A549 (cell line): ENCODE results near the gene ALAS2. TPM values are rescaled to one million over a fixed set of nuclear protein-coding genes. Genes with fewer than 3 reads are reported as not detected.
"Not testable (repeated sequence)": the region's sequence is repeated elsewhere in the genome, so short reads cannot be mapped to it uniquely, and the experiment has no call there.

Experiments
- ATAC-seq, 2 experiments: fragments of 200-7000 bp in 1 of 2; fragments of >200 bp in 1 of 2; cut with Nextera tagmentation in 1 of 2; cut with Tn5 transposase in 1 of 2; 3 replicates each; pipeline versions ENCODE4 v1.8.0 to v1.9.1; 2018 to 2020; ENCODE audit warnings: mild to moderate bottlenecking in 1 of 2, moderate library complexity in 1 of 2
- CTCF ChIA-PET: fragments of 300-600 bp; sonication (Branson Sonifier 250); formaldehyde crosslinking; extraction: SDS; loops from one replicate; lab custom pipeline; 2021; ENCODE audit warnings: antibody characterized with exemption, inconsistent platforms; lab: Yijun Ruan, JAX
- POLR2A ChIA-PET: fragments of 350-600 bp; formaldehyde crosslinking; extraction: SDS; loops from one replicate; lab custom pipeline; 2021; ENCODE audit warnings: antibody characterized with exemption, inconsistent platforms; lab: Yijun Ruan, JAX
- DNase-seq, 2 experiments: peaks; one replicate each; pipeline versions ENCODE4 v3.0.0 to v3.0.0-alpha.2; 2011 to 2016; ENCODE audit warnings: low read depth in 1 of 2, low spot score in 1 of 2
- FAIRE-seq: peaks from 2 replicates; lab custom pipeline; 2011; peaks lifted over from hg19 to GRCh38; lab: Jason Lieb, UNC
- H3K27ac ChIP-seq, 2 experiments: fragments of >200 bp; sonication (Bioruptor Twin); formaldehyde crosslinking; 3 replicates each; pipeline ENCODE4 v1.5.1; 2016 to 2017
- H3K4me1 ChIP-seq: fragments of >200 bp; sonication (Bioruptor Twin); formaldehyde crosslinking; 3 replicates; pipeline ENCODE4 v1.6.1; 2016
- H3K4me2 ChIP-seq: fragments of >200 bp; sonication (Bioruptor Twin); formaldehyde crosslinking; 3 replicates; pipeline ENCODE4 v1.6.1; 2016
- H3K4me3 ChIP-seq: fragments of >200 bp; sonication (Bioruptor Twin); formaldehyde crosslinking; 3 replicates; pipeline ENCODE4 v1.5.1; 2016
- H3K9me3 ChIP-seq: fragments of >200 bp; sonication (Bioruptor Twin); formaldehyde crosslinking; 3 replicates; pipeline ENCODE4 v1.6.1; 2016
- CBX8 ChIP-seq: fragments of 200-600 bp; sonication (generic); IDR thresholded peaks from 2 replicates; pipeline ENCODE4 v1.6.1; 2016
- CHD2 ChIP-seq: fragments of 150-350 bp; IDR thresholded peaks from 2 replicates; pipeline ENCODE4 v1.6.1; 2014; ENCODE audit warnings: low read length; ENCODE audit not compliant: partially characterized antibody
- CHD4 ChIP-seq: fragments of 200-600 bp; sonication (generic); IDR thresholded peaks from 2 replicates; pipeline ENCODE4 v1.6.1; 2016; ENCODE audit warnings: antibody characterized with exemption, mild to moderate bottlenecking, borderline replicate concordance
- E2F6 ChIP-seq: IDR thresholded peaks from 2 replicates; pipeline ENCODE4 v1.6.1; 2012; ENCODE audit warnings: low read depth, borderline replicate concordance
- ELK1 ChIP-seq: fragments of 150-350 bp; IDR thresholded peaks from 2 replicates; pipeline ENCODE4 v1.6.1; 2014; ENCODE audit warnings: low read depth, mild to moderate bottlenecking, low read length
- FOXS1 ChIP-seq: fragments of 250-450 bp; sonication (Bioruptor Pico); IDR thresholded peaks from 2 replicates; pipeline ENCODE4 v1.5.0; 2020; ENCODE audit warnings: mild to moderate bottlenecking, moderate library complexity
- HEYL ChIP-seq: fragments of 250-450 bp; sonication (Bioruptor Pico); IDR thresholded peaks from 2 replicates; pipeline ENCODE4 v1.8.0; 2021; ENCODE audit warnings: mild to moderate bottlenecking, moderate library complexity
- JUNB ChIP-seq: fragments of >200 bp; sonication (Bioruptor Twin); formaldehyde crosslinking; IDR thresholded peaks from 2 replicates; pipeline ENCODE4 v1.6.1; 2016
- MAFK ChIP-seq: fragments of 450-650 bp; IDR thresholded peaks from 2 replicates; pipeline ENCODE4 v1.6.1; 2014; ENCODE audit not compliant: partially characterized antibody
- MAZ ChIP-seq: fragments of 150-350 bp; IDR thresholded peaks from 2 replicates; pipeline ENCODE4 v1.6.1; 2014; ENCODE audit warnings: antibody characterized with exemption, low read depth, low read length, borderline replicate concordance
- MYC ChIP-seq: IDR thresholded peaks from 2 replicates; pipeline ENCODE4 v1.6.1; 2012; ENCODE audit warnings: mild to moderate bottlenecking, inconsistent platforms, low read length, improper control_type of control experiment, borderline replicate concordance
- PBX3 ChIP-seq: IDR thresholded peaks from 2 replicates; pipeline ENCODE4 v1.6.1; 2012
- POLR2AphosphoS2 ChIP-seq: conservative IDR thresholded peaks from 2 replicates; pipeline ENCODE4 v1.6.1; 2012; ENCODE audit warnings: low read length, improper control_type of control experiment, inconsistent platforms
- RCOR1 ChIP-seq: fragments of 150-350 bp; IDR thresholded peaks from 2 replicates; pipeline ENCODE4 v1.6.1; 2014; ENCODE audit warnings: antibody characterized with exemption, low read length, low read depth
- RFX5 ChIP-seq: fragments of 450-650 bp; IDR thresholded peaks from 2 replicates; pipeline ENCODE4 v1.7.1; 2014; ENCODE audit warnings: antibody characterized with exemption, mild to moderate bottlenecking, moderate library complexity
- SMC3 ChIP-seq: fragments of >200 bp; sonication (Bioruptor Twin); formaldehyde crosslinking; IDR thresholded peaks from 3 replicates; pipeline ENCODE4 v1.6.1; 2018; ENCODE audit warnings: inconsistent platforms
- USF2 ChIP-seq: fragments of 450-650 bp; IDR thresholded peaks from 2 replicates; pipeline ENCODE4 v1.6.1; 2014; ENCODE audit warnings: antibody characterized with exemption
- ZFP36 ChIP-seq: fragments of 450-650 bp; IDR thresholded peaks from 2 replicates; pipeline ENCODE4 v1.6.1; 2014; ENCODE audit warnings: borderline replicate concordance; ENCODE audit not compliant: partially characterized antibody
- ZSCAN20 ChIP-seq: fragments of 250-450 bp; sonication (Bioruptor Pico); IDR thresholded peaks from 2 replicates; pipeline ENCODE4 v1.8.0; 2022; ENCODE audit warnings: mild to moderate bottlenecking, moderate library complexity
- WGBS: methylation state at CpG from one replicate; pipeline ENCODE4 v1.1.6; 2017; ENCODE audit errors: missing lambda C conversion rate; 5-methylcytosine and 5-hydroxymethylcytosine counted together
- polyA plus RNA-seq, 4 experiments: library from polyadenylated mRNA; depleted of rRNA in 3 of 4; stranded (reverse); fragments of >200 nt; fragmentation: RNase III in 1 of 4; extraction: RNeasy Plus Mini Kit Qiagen cat#74134 plus additional on column Dnase treatment in 1 of 4; gene quantifications; 2 replicates in 3 of 4; 3 replicates in 1 of 4; pipeline ENCODE4 v1.2.3, GENCODE V29; 2011 to 2017

Gene ALAS2
- polyA plus RNA-seq, 2 of the 4 experiments (the other 2 are of a cell fraction), result not detected

GRCh38 chrX:55074851-55075467 is 44.2 kb upstream of the ALAS2 start, which contains the start of gene PAGE2B:
TSS of gene PAGE2B (plus strand) at chrX:55075030. CDS start at chrX:55076042, 1,012 bp downstream.
- Histone ChIP-seq H3K9me3 (no peaks in the 10 kb centered on the region), H3K27ac (no peak within 1 kb of the TSS), H3K4me1 (no peaks in the 10 kb centered on the region), H3K4me3 (no peak within 1 kb of the TSS), H3K4me2 (no peak within 1 kb of the TSS)
- POLR2A ChIA-PET, result no interaction called here
- DNase-seq (no peak), ATAC-seq (no peak), FAIRE-seq (no peak)
- TF ChIP-seq E2F6 (no peak), RFX5 (no peak), FOXS1 (CRISPR knock-in tag) (no peak), RCOR1 (no peak), MAFK (no peak), JUNB (no peak), PBX3 (no peak), CHD4 (no peak), ZSCAN20 (CRISPR knock-in tag) (no peak), MYC (no peak), ELK1 (no peak), SMC3 (no peak), POLR2AphosphoS2 (no peak), MAZ (no peak), CBX8 (no peak)
- CTCF ChIA-PET, result no interaction called here
- 84% methylated on average over 32 of the region's 36 CpGs for WGBS

- POLR2A ChIA-PET, result no interaction called here
- CTCF ChIA-PET, result interaction anchor here (0.9 kb wide), 1 partner anchor 10 kb away, joined by 3 read pairs; no protein-coding TSS in a partner anchor
- Histone ChIP-seq H3K27ac (no peak overlapping the region), H3K4me3 (no peak overlapping the region), H3K9me3 (no peaks in the 10 kb centered on the region), H3K4me2 (no peak overlapping the region), H3K4me1 (no peaks in the 10 kb centered on the region)
- ATAC-seq (no peak), FAIRE-seq (no peak), DNase-seq (no peak)
- WGBS, result 26% methylated on average over 2 of the region's 3 CpGs
- no peak for TF ChIP-seq CHD2
- no peak for TF ChIP-seq HEYL (CRISPR knock-in tag)
- no peak for TF ChIP-seq USF2
- no peak for TF ChIP-seq ZFP36
Measured at GRCh38 chrX:55072286-55072685, 41.5 kb upstream of the ALAS2 start.

- H3K4me3 ChIP-seq, H3K4me2 ChIP-seq, DNase-seq, FAIRE-seq, ATAC-seq, POLR2A ChIA-PET, H3K4me1 ChIP-seq, H3K27ac ChIP-seq, CTCF ChIA-PET, H3K9me3 ChIP-seq: not testable (repeated sequence)
- 0% methylated on average over 1 of the region's 2 CpGs for WGBS
Measured at GRCh38 chrX:55067180-55067579, 36.4 kb upstream of the ALAS2 start.
